GM06990 (cell line): ENCODE measurements around the gene ZNF692.

Experiments
- DNase-seq: peaks from one replicate; pipeline ENCODE4 v3.0.0-alpha.2; 2011; ENCODE audit not compliant: insufficient read length; ENCODE audit errors: extremely low read depth
- H3K27me3 ChIP-seq: replicated peaks from 2 replicates; pipeline ENCODE4 v1.6.0; 2011; ENCODE audit warnings: low read length; ENCODE audit not compliant: control insufficient read depth, insufficient read depth
- H3K36me3 ChIP-seq: 2 replicates; pipeline ENCODE4 v1.5.1; 2011; ENCODE audit warnings: low read length; ENCODE audit not compliant: control insufficient read depth, insufficient read depth
- H3K4me3 ChIP-seq: replicated peaks from 2 replicates; pipeline ENCODE4 v1.5.1; 2011; ENCODE audit warnings: low read depth, mild to moderate bottlenecking, control low read depth, low read length
- CTCF ChIP-seq: IDR thresholded peaks from 2 replicates; pipeline ENCODE4 v1.5.1; 2011; ENCODE audit warnings: low read length, control low read depth, mild to moderate bottlenecking, inconsistent platforms; ENCODE audit not compliant: insufficient read depth, poor library complexity, severe bottlenecking

Gene ZNF692

GRCh38 chr1:248904437-248905216 lies 45.7 kb upstream of the ZNF692 start:
- Histone ChIP-seq H3K36me3 (no peaks in the 10 kb centered on the region), H3K4me3 (no peak overlapping the region), H3K27me3 (no peaks in the 10 kb centered on the region)
- no peak for DNase-seq
- TF ChIP-seq CTCF, result no peak

GRCh38 chr1:248901578-248901977 lies 42.7 kb upstream of the ZNF692 start:
- H3K36me3 ChIP-seq, result no peaks in the 10 kb centered on the region
- no peak for TF ChIP-seq CTCF
- DNase-seq, result no peak
- no peaks in the 10 kb centered on the region for H3K27me3 ChIP-seq
- no peak overlapping the region for H3K4me3 ChIP-seq

- TF ChIP-seq CTCF, result no peak
- no peak for DNase-seq
- no peak overlapping the region for H3K4me3 ChIP-seq
- H3K36me3 ChIP-seq, result no peaks in the 10 kb centered on the region
- no peaks in the 10 kb centered on the region for H3K27me3 ChIP-seq
These were observed 41.8 kb upstream of the ZNF692 start for GRCh38 chr1:248900637-248901036.

GRCh38 chr1:248897412-248898337 lies 38.8 kb upstream of the ZNF692 start:
- DNase-seq, result no peak
- Histone ChIP-seq H3K36me3 (no peaks in the 10 kb centered on the region), H3K27me3 (no peaks in the 10 kb centered on the region), H3K4me3 (no peak overlapping the region)
- no peak for TF ChIP-seq CTCF

GRCh38 chr1:248894837-248895236 lies 36.0 kb upstream of the ZNF692 start:
- no peaks in the 10 kb centered on the region for H3K27me3 ChIP-seq
- TF ChIP-seq CTCF, result no peak
- no peak for DNase-seq
- H3K36me3 ChIP-seq, result no peaks in the 10 kb centered on the region
- no peak overlapping the region for H3K4me3 ChIP-seq
